SJSA1 (cell line): Measurements from ENCODE around the gene FAM149A. TPM values are rescaled to one million over a fixed set of nuclear protein-coding genes. Genes with fewer than 3 reads are reported as not detected.

ENCODE experiments used
- DNase-seq, 2 experiments: peaks; one replicate each; pipeline ENCODE4 v3.0.0-alpha.2; 2015 to 2020; ENCODE audit warnings: low spot score in 2 of 2, low read depth in 1 of 2
- H3K27ac ChIP-seq: fragments of 250-450 bp; sonication (Bioruptor Pico); 2 replicates; pipeline ENCODE4 v1.5.1; 2020; ENCODE audit warnings: mild to moderate bottlenecking, moderate library complexity
- H3K27me3 ChIP-seq: fragments of 250-450 bp; sonication (Bioruptor Pico); replicated peaks from 2 replicates; pipeline ENCODE4 v1.5.1; 2020; ENCODE audit warnings: mild to moderate bottlenecking, moderate library complexity
- H3K36me3 ChIP-seq: fragments of 250-450 bp; sonication (Bioruptor Pico); 2 replicates; pipeline ENCODE4 v1.5.1; 2020; ENCODE audit warnings: mild to moderate bottlenecking
- H3K4me1 ChIP-seq: fragments of 250-450 bp; sonication (Bioruptor Pico); replicated peaks from 2 replicates; pipeline ENCODE4 v1.6.1; 2021; ENCODE audit warnings: mild to moderate bottlenecking
- H3K4me3 ChIP-seq: fragments of 250-450 bp; sonication (Bioruptor Pico); 2 replicates; pipeline ENCODE4 v1.5.1; 2020; ENCODE audit warnings: mild to moderate bottlenecking
- H3K9me3 ChIP-seq: fragments of 250-450 bp; sonication (Bioruptor Pico); replicated peaks from 2 replicates; pipeline ENCODE4 v1.5.1; 2020; ENCODE audit warnings: mild to moderate bottlenecking
- total RNA-seq: library from RNA; depleted of rRNA; stranded (reverse); fragments of >200 nt; shearing (Covaris generic); gene quantifications from 2 replicates; pipeline ENCODE4 v1.2.3, GENCODE V29; 2014

FAM149A gene
- total RNA-seq, 1 experiment from 2014 or later: 0.42 TPM

- no peak for DNase-seq
- Histone ChIP-seq H3K27me3 (no peaks in the 10 kb centered on the region), H3K4me3 (no peak overlapping the region), H3K9me3 (no peaks in the 10 kb centered on the region), H3K27ac (no peak overlapping the region), H3K36me3 (no peaks in the 10 kb centered on the region), H3K4me1 (no peaks in the 10 kb centered on the region)
Measured at GRCh38 chr4:186082221-186082620, 22.3 kb upstream of the FAM149A start.

- H3K9me3 ChIP-seq: no peaks in the 10 kb centered on the region
Measured at GRCh38 chr4:186088523-186088922, 16.0 kb upstream of the FAM149A start.

GRCh38 chr4:186092296-186092695, 12.2 kb upstream of the FAM149A start:
- no peak for DNase-seq
- no peak overlapping the region for H3K4me3 ChIP-seq
- no peak overlapping the region for H3K27ac ChIP-seq
- no peaks in the 10 kb centered on the region for H3K36me3 ChIP-seq
- no peaks in the 10 kb centered on the region for H3K4me1 ChIP-seq
- peaks cover 4% of the 10 kb centered on the region; the same call in 1 of the 2 replicates for H3K27me3 ChIP-seq
- H3K9me3 ChIP-seq: no peaks in the 10 kb centered on the region

More at GRCh38 chr4:186088523-186088922, 16.0 kb upstream of the FAM149A start:
- Histone ChIP-seq H3K36me3 (no peaks in the 10 kb centered on the region), H3K27ac (no peak overlapping the region), H3K4me1 (no peaks in the 10 kb centered on the region), H3K4me3 (no peak overlapping the region), H3K27me3 (no peaks in the 10 kb centered on the region)
- DNase-seq: no peak

GRCh38 chr4:186095406-186095805, 9.1 kb upstream of the FAM149A start:
- no peaks in the 10 kb centered on the region for H3K36me3 ChIP-seq
- H3K27me3 ChIP-seq: peaks cover 7% of the 10 kb centered on the region
- no peaks in the 10 kb centered on the region for H3K9me3 ChIP-seq
- H3K27ac ChIP-seq: no peak overlapping the region
- H3K4me1 ChIP-seq: no peaks in the 10 kb centered on the region
- peak in 1 of 2 experiments; percentile 16 for DNase-seq
- H3K4me3 ChIP-seq: peak overlapping the region; percentile 29

- H3K36me3 ChIP-seq: no peaks in the 10 kb centered on the region
- H3K27me3 ChIP-seq: peaks cover 7% of the 10 kb centered on the region
- H3K9me3 ChIP-seq: no peaks in the 10 kb centered on the region
Measured at GRCh38 chr4:186096681-186097165, 7.8 kb upstream of the FAM149A start.

GRCh38 chr4:186097386-186097785, 7.1 kb upstream of the FAM149A start:
- Histone ChIP-seq H3K4me3 (no peak overlapping the region), H3K9me3 (no peaks in the 10 kb centered on the region), H3K4me1 (no peaks in the 10 kb centered on the region), H3K27me3 (peaks cover 7% of the 10 kb centered on the region), H3K27ac (no peak overlapping the region), H3K36me3 (no peaks in the 10 kb centered on the region)
- no peak for DNase-seq

More at GRCh38 chr4:186096681-186097165, 7.8 kb upstream of the FAM149A start:
- H3K4me1 ChIP-seq: no peaks in the 10 kb centered on the region
- no peak overlapping the region for H3K4me3 ChIP-seq
- no peak for DNase-seq
- H3K27ac ChIP-seq: no peak overlapping the region

- no peaks in the 10 kb centered on the region for H3K36me3 ChIP-seq
- peaks cover 29% of the 10 kb centered on the region for H3K27me3 ChIP-seq
- peaks cover 8% of the 10 kb centered on the region for H3K4me1 ChIP-seq
- no peak overlapping the region for H3K4me3 ChIP-seq
- H3K9me3 ChIP-seq: no peaks in the 10 kb centered on the region
- no peak overlapping the region for H3K27ac ChIP-seq
- DNase-seq: no peak
Measured at GRCh38 chr4:186102931-186103330, 1.6 kb upstream of the FAM149A start.

GRCh38 chr4:186104890-186105646, 564 bp downstream of the FAM149A start:
- no peak for DNase-seq
- peaks cover 26% of the 10 kb centered on the region for H3K27me3 ChIP-seq
- no peaks in the 10 kb centered on the region for H3K9me3 ChIP-seq
- peaks cover 8% of the 10 kb centered on the region for H3K4me1 ChIP-seq
- no peaks in the 10 kb centered on the region for H3K36me3 ChIP-seq
- no peak overlapping the region for H3K27ac ChIP-seq
- peak overlapping the region; percentile 23 for H3K4me3 ChIP-seq

GRCh38 chr4:186105647-186106321, 1.3 kb downstream of the FAM149A start:
- Histone ChIP-seq H3K4me3 (no peak overlapping the region), H3K9me3 (no peaks in the 10 kb centered on the region)
- no peak for DNase-seq

GRCh38 chr4:186107947-186108346, 3.4 kb downstream of the FAM149A start:
- H3K4me1 ChIP-seq: peaks cover 8% of the 10 kb centered on the region
- peaks cover 26% of the 10 kb centered on the region for H3K27me3 ChIP-seq
- H3K27ac ChIP-seq: no peak overlapping the region
- no peak for DNase-seq
- no peaks in the 10 kb centered on the region for H3K9me3 ChIP-seq
- no peaks in the 10 kb centered on the region for H3K36me3 ChIP-seq
- no peak overlapping the region for H3K4me3 ChIP-seq

More at GRCh38 chr4:186105647-186106321, 1.3 kb downstream of the FAM149A start:
- no peaks in the 10 kb centered on the region for H3K36me3 ChIP-seq
- H3K27me3 ChIP-seq: peaks cover 26% of the 10 kb centered on the region
- peaks cover 8% of the 10 kb centered on the region for H3K4me1 ChIP-seq
- H3K27ac ChIP-seq: no peak overlapping the region

- DNase-seq: no peak
- H3K4me1 ChIP-seq: peaks cover 8% of the 10 kb centered on the region
- H3K4me3 ChIP-seq: no peak overlapping the region
- no peak overlapping the region for H3K27ac ChIP-seq
- no peaks in the 10 kb centered on the region for H3K9me3 ChIP-seq
- peaks cover 26% of the 10 kb centered on the region for H3K27me3 ChIP-seq
- H3K36me3 ChIP-seq: no peaks in the 10 kb centered on the region
Measured at GRCh38 chr4:186108391-186108790, 3.9 kb downstream of the FAM149A start.

- DNase-seq: no peak
- H3K36me3 ChIP-seq: no peaks in the 10 kb centered on the region
- no peak overlapping the region for H3K27ac ChIP-seq
- H3K4me3 ChIP-seq: no peak overlapping the region
- H3K9me3 ChIP-seq: no peaks in the 10 kb centered on the region
- peaks cover 21% of the 10 kb centered on the region for H3K27me3 ChIP-seq
- peaks cover 8% of the 10 kb centered on the region for H3K4me1 ChIP-seq
Measured at GRCh38 chr4:186109245-186109644, 4.7 kb downstream of the FAM149A start.

- Histone ChIP-seq H3K27me3 (no peaks in the 10 kb centered on the region), H3K9me3 (no peaks in the 10 kb centered on the region), H3K4me3 (no peak overlapping the region), H3K36me3 (no peaks in the 10 kb centered on the region), H3K4me1 (no peaks in the 10 kb centered on the region), H3K27ac (no peak overlapping the region)
- no peak for DNase-seq
Measured at GRCh38 chr4:186116697-186117096, 12.2 kb downstream of the FAM149A start.

GRCh38 chr4:186118582-186118981, 14.1 kb downstream of the FAM149A start:
- no peak overlapping the region for H3K4me3 ChIP-seq
- no peaks in the 10 kb centered on the region for H3K9me3 ChIP-seq
- no peak for DNase-seq
- H3K4me1 ChIP-seq: no peaks in the 10 kb centered on the region
- H3K36me3 ChIP-seq: no peaks in the 10 kb centered on the region
- no peak overlapping the region for H3K27ac ChIP-seq
- H3K27me3 ChIP-seq: no peaks in the 10 kb centered on the region
